ENCODE measurements around the gene SLC34A3.
A peak's percentile ranks its signal among the peaks of the same experiment; 100 is the strongest.

Gene SLC34A3

GRCh38 chr9:137263506-137263905, 32.8 kb downstream of the SLC34A3 start:
- DNase-seq = no peak

- no peak for DNase-seq
Observed at GRCh38 chr9:137264067-137264466, 33.4 kb downstream of the SLC34A3 start.

GRCh38 chr9:137265496-137266161, 34.9 kb downstream of the SLC34A3 start:
- DNase-seq = no peak

- no peak for DNase-seq
Observed at GRCh38 chr9:137266162-137266527, 35.4 kb downstream of the SLC34A3 start.

GRCh38 chr9:137266585-137267453, 36.1 kb downstream of the SLC34A3 start:
- no peak for DNase-seq

GRCh38 chr9:137267933-137268355, 37.2 kb downstream of the SLC34A3 start:
- no peak for DNase-seq

GRCh38 chr9:137268538-137269201, 38.0 kb downstream of the SLC34A3 start:
- DNase-seq = no peak

- DNase-seq = no peak
Observed at GRCh38 chr9:137269231-137269772, 38.6 kb downstream of the SLC34A3 start.

GRCh38 chr9:137270929-137271695, 40.4 kb downstream of the SLC34A3 start:
- DNase-seq = no peak

GRCh38 chr9:137271696-137272076, 41.0 kb downstream of the SLC34A3 start:
- DNase-seq = no peak

- DNase-seq = no peak
Observed at GRCh38 chr9:137272241-137273094, 41.8 kb downstream of the SLC34A3 start.

GRCh38 chr9:137273095-137273490, 42.4 kb downstream of the SLC34A3 start:
- DNase-seq = no peak

- peak in 1 of 2 experiments; percentile 36 for DNase-seq
Observed at GRCh38 chr9:137273611-137274320, 43.1 kb downstream of the SLC34A3 start.

GRCh38 chr9:137275203-137275587, 44.5 kb downstream of the SLC34A3 start:
- DNase-seq = no peak

- DNase-seq = no peak
Observed at GRCh38 chr9:137275588-137276472, 45.1 kb downstream of the SLC34A3 start.

- DNase-seq = no peak
Observed at GRCh38 chr9:137276473-137277328, 46.0 kb downstream of the SLC34A3 start.

GRCh38 chr9:137277329-137278041, 46.8 kb downstream of the SLC34A3 start, which contains the start of gene TOR4A:
Gene TOR4A, plus strand, starts transcription at chr9:137277726. Its CDS starts 964 bp downstream, at chr9:137278690.
- no peak for DNase-seq

- no peak for DNase-seq
Observed at GRCh38 chr9:137278061-137278701, 47.5 kb downstream of the SLC34A3 start.
